ENCODE data around the gene LPAR6.

DNA sequence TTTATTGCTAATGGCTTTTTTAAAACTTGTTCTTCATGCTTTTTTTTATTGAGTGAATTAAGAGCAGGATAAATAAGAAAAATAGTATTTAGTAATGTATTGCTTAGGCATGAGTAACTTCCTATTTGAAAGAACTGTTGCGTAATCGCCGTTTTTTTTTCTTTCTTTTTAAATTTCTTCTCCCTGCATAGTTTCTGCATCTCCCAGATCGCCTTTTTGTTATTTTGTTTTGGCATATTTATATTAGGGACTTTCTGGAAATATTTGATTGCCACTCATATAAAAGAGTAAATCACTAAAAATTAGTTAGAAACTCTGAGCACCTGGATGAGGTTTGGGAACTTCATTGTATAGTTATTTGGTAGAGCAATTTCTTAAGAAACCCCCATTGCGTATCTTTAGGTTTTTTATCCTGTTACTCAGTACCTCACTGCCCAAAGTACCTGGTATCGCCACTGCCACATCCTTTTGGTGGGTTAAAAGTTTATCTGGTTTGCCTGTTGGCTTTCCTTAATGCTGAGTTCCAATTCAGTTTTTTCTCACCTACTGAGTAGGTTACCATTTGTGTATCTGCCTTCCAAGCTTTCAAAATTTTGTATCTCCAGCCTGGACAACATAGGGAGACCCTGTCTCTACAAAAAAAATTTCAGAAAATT is 36.2 kb upstream of the LPAR6 start:
- TF ChIP-seq, protein P1, sequence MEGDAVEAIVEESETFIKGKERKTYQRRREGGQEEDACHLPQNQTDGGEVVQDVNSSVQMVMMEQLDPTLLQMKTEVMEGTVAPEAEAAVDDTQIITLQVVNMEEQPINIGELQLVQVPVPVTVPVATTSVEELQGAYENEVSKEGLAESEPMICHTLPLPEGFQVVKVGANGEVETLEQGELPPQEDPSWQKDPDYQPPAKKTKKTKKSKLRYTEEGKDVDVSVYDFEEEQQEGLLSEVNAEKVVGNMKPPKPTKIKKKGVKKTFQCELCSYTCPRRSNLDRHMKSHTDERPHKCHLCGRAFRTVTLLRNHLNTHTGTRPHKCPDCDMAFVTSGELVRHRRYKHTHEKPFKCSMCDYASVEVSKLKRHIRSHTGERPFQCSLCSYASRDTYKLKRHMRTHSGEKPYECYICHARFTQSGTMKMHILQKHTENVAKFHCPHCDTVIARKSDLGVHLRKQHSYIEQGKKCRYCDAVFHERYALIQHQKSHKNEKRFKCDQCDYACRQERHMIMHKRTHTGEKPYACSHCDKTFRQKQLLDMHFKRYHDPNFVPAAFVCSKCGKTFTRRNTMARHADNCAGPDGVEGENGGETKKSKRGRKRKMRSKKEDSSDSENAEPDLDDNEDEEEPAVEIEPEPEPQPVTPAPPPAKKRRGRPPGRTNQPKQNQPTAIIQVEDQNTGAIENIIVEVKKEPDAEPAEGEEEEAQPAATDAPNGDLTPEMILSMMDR (IDR thresholded peaks at IDR 0.05; ENCODE audit: insufficient read depth, low read depth, low read length) = no peak
- no peak for TF ChIP-seq EZH2 (IDR thresholded peaks at IDR 0.05; ENCODE audit: insufficient read depth, low read length)
